LNCAP (cell line): Measurements from ENCODE around the gene MORN3.

Experiments used
- TF ChIP-seq, protein P1 (sequence below): fragments of 450-650 bp; IDR thresholded peaks from 2 replicates; pipeline ENCODE4 v1.5.1; 2017; ENCODE audit warnings: mild to moderate bottlenecking

Gene MORN3

DNA sequence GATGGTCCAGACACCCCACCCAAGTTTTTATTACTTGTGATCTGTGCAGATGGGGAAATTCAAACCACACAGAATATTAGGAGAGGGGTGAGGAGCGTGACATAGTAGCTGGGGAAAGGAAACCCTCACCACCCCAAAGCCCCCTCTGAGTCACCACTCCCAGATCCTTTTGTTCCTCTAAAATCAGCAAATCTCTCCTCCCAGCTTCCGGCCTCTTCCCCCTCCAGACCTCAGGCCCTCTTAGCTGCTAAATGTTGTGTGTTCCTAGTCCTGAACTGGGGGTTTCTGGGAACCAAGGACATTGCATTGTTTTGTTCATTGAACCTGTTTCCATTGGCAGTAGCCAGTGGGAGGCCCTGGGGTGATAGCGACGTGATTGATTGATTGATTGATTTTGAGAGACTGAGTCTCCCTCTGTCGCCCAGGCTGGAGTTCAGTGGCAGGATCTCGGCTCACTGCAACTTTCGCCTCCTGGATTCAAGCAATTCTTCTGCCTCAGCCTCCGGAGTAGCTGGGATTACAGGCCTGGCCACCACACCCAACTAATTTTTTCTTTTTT, 49.0 kb downstream of the MORN3 start:
- TF ChIP-seq, protein P1, sequence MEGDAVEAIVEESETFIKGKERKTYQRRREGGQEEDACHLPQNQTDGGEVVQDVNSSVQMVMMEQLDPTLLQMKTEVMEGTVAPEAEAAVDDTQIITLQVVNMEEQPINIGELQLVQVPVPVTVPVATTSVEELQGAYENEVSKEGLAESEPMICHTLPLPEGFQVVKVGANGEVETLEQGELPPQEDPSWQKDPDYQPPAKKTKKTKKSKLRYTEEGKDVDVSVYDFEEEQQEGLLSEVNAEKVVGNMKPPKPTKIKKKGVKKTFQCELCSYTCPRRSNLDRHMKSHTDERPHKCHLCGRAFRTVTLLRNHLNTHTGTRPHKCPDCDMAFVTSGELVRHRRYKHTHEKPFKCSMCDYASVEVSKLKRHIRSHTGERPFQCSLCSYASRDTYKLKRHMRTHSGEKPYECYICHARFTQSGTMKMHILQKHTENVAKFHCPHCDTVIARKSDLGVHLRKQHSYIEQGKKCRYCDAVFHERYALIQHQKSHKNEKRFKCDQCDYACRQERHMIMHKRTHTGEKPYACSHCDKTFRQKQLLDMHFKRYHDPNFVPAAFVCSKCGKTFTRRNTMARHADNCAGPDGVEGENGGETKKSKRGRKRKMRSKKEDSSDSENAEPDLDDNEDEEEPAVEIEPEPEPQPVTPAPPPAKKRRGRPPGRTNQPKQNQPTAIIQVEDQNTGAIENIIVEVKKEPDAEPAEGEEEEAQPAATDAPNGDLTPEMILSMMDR, result no peak

DNA sequence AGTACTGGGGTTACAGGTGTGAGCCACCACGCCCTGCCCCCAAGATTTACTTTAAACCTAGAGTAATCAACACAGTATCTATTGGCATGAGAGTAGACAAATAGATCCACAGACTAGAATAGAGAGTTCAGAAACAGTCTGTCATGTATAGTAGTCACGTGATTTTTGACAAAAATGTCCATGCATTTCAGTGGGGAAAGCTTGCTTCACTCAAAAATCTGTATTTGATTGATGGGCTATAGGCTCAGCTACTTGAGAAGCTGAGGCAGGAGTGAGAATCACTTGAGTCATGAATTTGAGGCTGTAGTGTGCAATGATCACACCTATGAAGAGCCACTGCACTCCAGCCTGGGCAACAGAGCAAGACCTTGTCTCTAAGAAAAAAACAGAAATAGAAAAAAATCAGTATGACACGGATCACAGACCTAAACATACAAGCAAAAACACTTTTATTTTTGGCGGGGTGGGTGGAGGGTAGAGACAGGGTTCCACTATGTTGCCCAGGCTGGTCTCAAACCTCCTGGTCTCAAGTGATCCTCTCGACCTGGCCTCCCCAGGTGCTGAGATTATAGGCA, 50.7 kb downstream of the MORN3 start:
- TF ChIP-seq, protein P1, result no peak

DNA sequence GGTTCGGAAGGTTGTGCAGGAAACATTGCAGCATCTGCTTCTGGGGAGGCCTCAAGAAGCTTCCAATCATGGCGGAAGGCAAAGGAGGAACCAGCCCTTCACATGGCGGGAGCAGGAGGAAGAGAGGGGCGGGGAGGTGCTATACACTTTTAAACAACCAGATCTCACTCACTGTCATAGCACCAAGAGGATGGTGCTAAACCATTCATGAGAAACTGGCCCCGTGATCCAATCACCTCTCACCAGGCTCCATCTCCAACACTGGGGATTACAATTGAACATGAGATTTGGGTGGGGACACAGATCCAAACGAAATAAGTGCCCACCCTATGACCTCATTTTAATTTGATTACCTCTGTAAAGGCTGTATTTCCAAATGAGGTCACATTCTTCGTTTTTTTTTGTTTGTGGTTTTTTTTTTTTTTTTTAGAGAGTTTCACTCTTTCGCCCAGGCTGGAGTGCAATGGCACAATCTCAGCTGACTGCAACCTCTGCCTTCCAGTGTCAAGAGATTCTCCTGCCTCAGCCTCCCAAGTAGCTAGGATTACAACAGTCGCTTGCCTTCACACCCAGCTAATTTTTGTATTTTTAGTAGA, 54.5 kb downstream of the MORN3 start:
- TF ChIP-seq, protein P1, result no peak

DNA sequence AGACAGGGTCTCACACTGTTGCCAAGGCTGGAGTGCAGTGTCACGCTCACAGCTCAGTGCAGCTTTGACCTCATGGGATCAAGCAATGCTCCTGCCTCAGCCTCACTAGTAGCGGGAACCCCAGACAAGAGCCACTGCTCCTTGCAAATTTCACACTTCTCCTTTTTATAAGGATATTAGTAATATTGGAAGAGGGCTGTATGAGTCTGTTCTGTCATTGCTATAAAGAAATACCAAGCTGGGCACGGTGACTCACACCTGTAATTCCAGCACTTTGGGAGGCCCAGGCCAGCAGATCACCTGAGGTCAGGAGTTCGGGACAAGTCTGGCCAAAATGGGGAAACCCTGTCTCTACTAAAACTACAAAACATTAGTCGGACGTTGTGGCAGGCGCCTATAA, 56.0 kb downstream of the MORN3 start:
- TF ChIP-seq, protein P1, result no peak

DNA sequence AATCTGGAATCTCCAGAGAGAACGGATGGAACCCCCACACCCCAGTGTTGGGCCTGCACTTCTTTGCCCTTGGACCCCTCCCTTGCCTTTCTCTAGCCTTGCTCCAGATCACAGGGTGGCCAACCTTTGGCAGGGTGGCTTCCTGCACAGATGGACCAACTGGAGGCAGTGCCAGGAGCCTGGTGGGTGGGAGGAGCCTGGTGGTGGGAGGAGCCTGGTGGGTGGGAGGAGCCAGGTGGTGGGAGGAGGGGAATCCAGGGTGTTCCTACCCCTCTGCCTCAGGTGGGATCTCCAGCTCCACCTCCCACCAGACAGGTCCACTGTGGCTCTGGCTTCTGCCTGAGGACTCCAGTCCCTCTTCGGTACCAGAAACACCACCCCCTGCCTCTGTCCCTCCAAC, 58.1 kb downstream of the MORN3 start:
- TF ChIP-seq, protein P1, result no peak

DNA sequence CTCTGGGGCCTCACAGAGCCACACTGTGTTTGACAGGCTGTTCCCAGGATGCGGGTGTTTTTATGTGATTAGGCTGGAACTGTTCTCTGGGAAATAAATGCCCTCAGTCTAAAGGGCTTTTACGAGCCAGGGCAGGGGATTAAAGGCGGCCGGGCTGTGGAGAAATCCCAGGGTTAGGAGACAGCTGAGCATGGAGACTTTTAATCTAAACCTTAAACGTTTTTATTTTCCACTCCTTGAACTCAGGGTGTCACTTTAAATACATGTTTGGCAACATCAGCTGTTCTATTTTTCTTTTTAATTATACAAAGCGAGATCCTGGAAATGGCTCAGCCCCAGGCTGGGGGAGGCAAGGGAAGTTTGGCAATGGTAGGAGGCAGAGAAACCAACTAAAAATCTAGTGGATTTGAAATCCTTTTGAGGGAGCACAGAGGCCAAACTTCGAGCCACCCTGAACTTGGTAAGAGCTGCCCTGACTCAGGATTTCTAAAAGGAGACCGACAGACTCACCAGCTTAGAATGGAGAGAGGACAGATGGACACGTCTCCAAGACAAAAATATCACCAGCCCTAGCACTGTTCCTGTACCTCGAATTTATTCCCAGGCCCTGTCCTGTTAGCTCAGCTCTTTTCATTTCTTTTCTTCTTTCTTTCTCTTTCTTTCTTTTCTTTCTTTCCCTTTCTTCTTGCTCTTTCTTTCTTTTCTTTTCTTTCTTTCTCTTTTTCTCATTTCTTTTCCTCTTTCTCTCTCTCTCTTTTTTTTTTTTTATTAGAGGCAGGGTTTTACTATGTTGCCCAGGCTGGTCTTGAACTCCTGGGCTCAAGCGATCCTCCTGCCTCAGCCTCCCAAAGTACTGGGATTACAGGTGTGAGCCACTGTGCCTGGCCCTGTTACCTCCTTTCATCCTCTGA, 59.0 kb downstream of the MORN3 start:
- TF ChIP-seq, protein P1, result no peak

DNA sequence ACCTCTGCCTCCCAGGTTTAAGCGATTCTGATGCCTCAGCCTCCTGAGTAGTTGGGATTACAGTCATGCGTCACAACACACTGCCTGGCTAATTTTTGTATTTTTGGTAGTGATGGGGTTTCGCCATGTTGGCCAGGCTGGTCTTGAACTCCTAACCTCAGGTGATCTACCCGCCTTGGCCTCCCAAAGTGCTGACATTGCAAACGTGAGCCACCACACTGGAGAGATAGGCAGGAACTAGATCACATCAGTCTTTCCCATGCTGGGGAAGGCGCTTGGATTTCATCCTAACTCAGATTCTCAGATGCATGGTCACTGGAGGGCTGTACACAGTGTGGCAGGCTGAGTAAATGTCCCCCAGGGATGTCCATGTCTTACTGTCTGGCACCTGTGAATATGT, 61.2 kb downstream of the MORN3 start:
- TF ChIP-seq, protein P1, result no peak
